SK-N-SH (cell line): ENCODE results near the gene TM7SF3. TPM values are rescaled to one million over a fixed set of nuclear protein-coding genes. Genes with fewer than 3 reads are reported as not detected.

Experiments
- CTCF ChIA-PET: fragments of 300-600, 350-600 bp; formaldehyde crosslinking; extraction: SDS; loops from one replicate; lab custom pipeline; 2021; lab: Yijun Ruan, JAX
- POLR2A ChIA-PET: fragments of 350-600 bp; sonication (Branson Sonifier 250); formaldehyde crosslinking; extraction: SDS; loops from one replicate; lab custom pipeline; 2020; ENCODE audit warnings: antibody characterized with exemption, inconsistent platforms; lab: Yijun Ruan, JAX
- DNase-seq: peaks from one replicate; pipeline ENCODE4 v3.0.0; 2012
- H2AFZ ChIP-seq: fragments of 200-600 bp; sonication (generic); 2 replicates; pipeline ENCODE4 v1.8.1; 2016; ENCODE audit warnings: antibody characterized with exemption, mild to moderate bottlenecking, low read depth
- H3F3A ChIP-seq: fragments of 200-600 bp; sonication (generic); replicated peaks from 2 replicates; pipeline ENCODE3; 2016; ENCODE audit warnings: antibody characterized with exemption, mild to moderate bottlenecking; ENCODE audit not compliant: insufficient read depth
- H3K27ac ChIP-seq, 2 experiments: fragments of 200-500 bp in 1 of 2; fragments of 200-600 bp in 1 of 2; sonication (Bioruptor generic) in 1 of 2; sonication (generic), shearing (Covaris generic) in 1 of 2; 2 replicates each; pipeline versions ENCODE4 v1.5.1 to v1.6.1; 2014 to 2016; ENCODE audit warnings: low read depth in 2 of 2, inconsistent platforms in 1 of 2, low read length in 1 of 2, mild to moderate bottlenecking in 1 of 2, mixed read lengths in 1 of 2
- H3K27me3 ChIP-seq: fragments of 200-600 bp; sonication (generic), shearing (Covaris generic); 2 replicates; pipeline ENCODE4 v1.6.1; 2016; ENCODE audit warnings: mixed run types; ENCODE audit not compliant: insufficient read depth
- H3K36me3 ChIP-seq, 2 experiments: fragments of 200-500 bp in 1 of 2; fragments of 200-600 bp in 1 of 2; sonication (Bioruptor generic) in 1 of 2; sonication (generic) in 1 of 2; replicated peaks in 1 of 2; 2 replicates each; pipeline versions ENCODE3 to v1.5.1; 2014 to 2016; ENCODE audit warnings: low read length in 1 of 2, mild to moderate bottlenecking in 1 of 2; ENCODE audit not compliant: insufficient read depth in 2 of 2, control insufficient read depth in 1 of 2
- H3K4me1 ChIP-seq, 2 experiments: fragments of 200-500 bp in 1 of 2; fragments of 200-600 bp in 1 of 2; sonication (Bioruptor generic) in 1 of 2; sonication (generic), shearing (Covaris generic) in 1 of 2; 2 replicates each; pipeline versions ENCODE4 v1.5.1 to v1.6.1; 2014 to 2016; ENCODE audit warnings: low read depth in 1 of 2, low read length in 1 of 2, mixed run types in 1 of 2; ENCODE audit not compliant: insufficient read depth in 2 of 2, control insufficient read depth in 1 of 2
- H3K4me2 ChIP-seq: fragments of 200-600 bp; sonication (generic), shearing (Covaris generic); 2 replicates; pipeline ENCODE4 v1.6.1; 2017; ENCODE audit warnings: mixed run types
- H3K4me3 ChIP-seq, 2 experiments: fragments of 200-500 bp in 1 of 2; fragments of 200-600 bp in 1 of 2; sonication (Bioruptor generic) in 1 of 2; sonication (generic), shearing (Covaris generic) in 1 of 2; 2 replicates each; pipeline versions ENCODE4 v1.5.1 to v1.8.1; 2014 to 2016; ENCODE audit warnings: low read depth in 2 of 2, inconsistent platforms in 1 of 2, low read length in 1 of 2, mild to moderate bottlenecking in 1 of 2, mixed read lengths in 1 of 2, moderate library complexity in 1 of 2
- H3K79me2 ChIP-seq: fragments of 200-600 bp; sonication (generic); 2 replicates; pipeline ENCODE4 v1.8.1; 2017; ENCODE audit warnings: mild to moderate bottlenecking; ENCODE audit not compliant: insufficient read depth
- H3K9ac ChIP-seq: fragments of 200-600 bp; sonication (generic); 2 replicates; pipeline ENCODE4 v1.6.1; 2017; ENCODE audit warnings: mixed run types
- H3K9me2 ChIP-seq: fragments of 200-600 bp; sonication (generic); 2 replicates; pipeline ENCODE4 v1.6.1; 2017; ENCODE audit warnings: mixed run types
- H3K9me3 ChIP-seq: fragments of 200-600 bp; sonication (generic); 2 replicates; pipeline ENCODE4 v1.6.1; 2017; ENCODE audit warnings: mixed run types, mild to moderate bottlenecking, moderate library complexity
- H4K20me1 ChIP-seq: fragments of 200-600 bp; sonication (generic); 2 replicates; pipeline ENCODE4 v1.6.1; 2017; ENCODE audit warnings: mild to moderate bottlenecking, mixed run types; ENCODE audit not compliant: insufficient read depth
- CHD2 ChIP-seq: fragments of 150-350 bp; IDR thresholded peaks from 2 replicates; pipeline ENCODE4 v1.6.1; 2018; ENCODE audit warnings: low read length; ENCODE audit not compliant: partially characterized antibody
- EP300 ChIP-seq, 2 experiments: IDR thresholded peaks; 2 replicates each; pipeline versions ENCODE4 v1.4.0 to v1.6.1; 2012; ENCODE audit warnings: borderline replicate concordance in 1 of 2, low read depth in 1 of 2, low read length in 1 of 2
- EZH2phosphoT487 ChIP-seq: fragments of 200-600 bp; sonication (generic); IDR thresholded peaks from 2 replicates; pipeline ENCODE4 v1.6.1; 2017; ENCODE audit warnings: low read depth, mixed run types, mild to moderate bottlenecking, antibody characterized with exemption, moderate library complexity, borderline replicate concordance
- FOSL2 ChIP-seq: IDR thresholded peaks from 2 replicates; pipeline ENCODE4 v1.4.0; 2012; ENCODE audit warnings: low read depth, mild to moderate bottlenecking, moderate library complexity, borderline replicate concordance
- FOXM1 ChIP-seq: IDR thresholded peaks from 2 replicates; pipeline ENCODE4 v1.4.0; 2012; ENCODE audit warnings: low read depth, mild to moderate bottlenecking
- GABPA ChIP-seq: IDR thresholded peaks from 2 replicates; pipeline ENCODE4 v1.4.0; 2012; ENCODE audit warnings: low read depth, mild to moderate bottlenecking
- GATA2 ChIP-seq: sonication (generic); formaldehyde crosslinking; IDR thresholded peaks from 2 replicates; pipeline ENCODE4 v1.5.0; 2020; ENCODE audit warnings: mild to moderate bottlenecking, missing genetic modification reagents
- JUND ChIP-seq: IDR thresholded peaks from 2 replicates; pipeline ENCODE4 v1.4.0; 2012
- MEF2A ChIP-seq: IDR thresholded peaks from 2 replicates; pipeline ENCODE4 v1.4.0; 2012; ENCODE audit warnings: low read depth, borderline replicate concordance
- MXI1 ChIP-seq: IDR thresholded peaks from 2 replicates; pipeline ENCODE4 v1.6.1; 2012; ENCODE audit warnings: mild to moderate bottlenecking, low read depth, low read length, improper control_type of control experiment
- NFIC ChIP-seq: IDR thresholded peaks from 2 replicates; pipeline ENCODE4 v1.4.0; 2012; ENCODE audit warnings: borderline replicate concordance
- NRF1 ChIP-seq: IDR thresholded peaks from 2 replicates; pipeline ENCODE4 v1.6.1; 2012; ENCODE audit warnings: low read depth, mild to moderate bottlenecking, low read length
- RAD21 ChIP-seq: IDR thresholded peaks from 2 replicates; pipeline ENCODE4 v1.6.1; 2012; ENCODE audit warnings: mild to moderate bottlenecking, low read length
- SIN3A ChIP-seq: IDR thresholded peaks from 2 replicates; pipeline ENCODE4 v1.6.1; 2012; ENCODE audit warnings: low read depth, mild to moderate bottlenecking, low read length, moderate library complexity, borderline replicate concordance
- TCF12 ChIP-seq: IDR thresholded peaks from 2 replicates; pipeline ENCODE4 v1.4.0; 2012
- WGBS: methylation state at CpG from one replicate; pipeline ENCODE4 v1.1.6; 2017; ENCODE audit warnings: low lambda C conversion rate; 5-methylcytosine and 5-hydroxymethylcytosine counted together
- polyA plus RNA-seq, 3 experiments: library from polyadenylated mRNA; depleted of rRNA; stranded (reverse); fragments of >200 nt; gene quantifications; 2 replicates each; pipeline ENCODE4 v1.2.3, GENCODE V29; 2012
- TF ChIP-seq, protein P1 (sequence below): fragments of 200-600 bp; sonication (generic); IDR thresholded peaks from 2 replicates; pipeline ENCODE4 v1.6.1; 2017; ENCODE audit warnings: antibody characterized with exemption, mild to moderate bottlenecking, moderate library complexity
- TF ChIP-seq, protein P2 (sequence below): fragments of 150-350 bp; IDR thresholded peaks from 2 replicates; pipeline ENCODE4 v1.6.1; 2016; ENCODE audit warnings: mild to moderate bottlenecking, low read depth, low read length
- TF ChIP-seq, protein P3 (sequence below): IDR thresholded peaks from 2 replicates; pipeline ENCODE4 v1.6.1; 2012; ENCODE audit warnings: mild to moderate bottlenecking, low read depth, low read length, moderate library complexity

TM7SF3 gene
- polyA plus RNA-seq, 1 of the 3 experiments (the other 2 are of a cell fraction) = 72.1 TPM

DNA sequence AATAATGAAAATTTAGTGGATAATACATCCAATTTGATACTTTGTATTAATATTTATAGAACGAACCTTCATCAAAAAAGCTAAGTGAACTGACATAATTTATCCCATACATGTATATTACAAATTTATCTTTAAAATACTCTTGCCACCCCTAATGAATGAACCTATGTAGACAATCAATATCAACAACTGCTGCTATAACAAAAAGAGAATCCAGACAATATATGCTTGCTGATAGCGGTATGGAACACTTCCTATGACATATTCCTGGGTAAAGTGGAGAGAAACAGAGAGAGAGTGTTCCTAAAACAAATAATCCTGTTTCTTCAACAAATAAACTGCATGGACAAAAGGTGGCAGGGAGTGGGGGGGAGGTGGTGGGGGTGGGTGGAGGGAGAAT, 31.3 kb downstream of the TM7SF3 start:
- no peak overlapping the region for H3K4me2 ChIP-seq
- no peak overlapping the region for H3K9ac ChIP-seq
- H3K4me1 ChIP-seq = no peaks in the 10 kb centered on the region; a peak in 1 of 4 replicates
- POLR2A ChIA-PET = no interaction called here
- H3K27me3 ChIP-seq = no peaks in the 10 kb centered on the region
- H3K27ac ChIP-seq = no peak overlapping the region
- 96% methylated on average over 2 of the region's 2 CpGs for WGBS
- H3K9me2 ChIP-seq = no peaks in the 10 kb centered on the region
- H4K20me1 ChIP-seq = 0 out of 2 replicates have a peak, but pooled peaks cover 3% of the 10 kb centered on the region
- no peak for TF ChIP-seq CHD2
- TF ChIP-seq SIN3A = no peak
- TF ChIP-seq, protein P1, sequence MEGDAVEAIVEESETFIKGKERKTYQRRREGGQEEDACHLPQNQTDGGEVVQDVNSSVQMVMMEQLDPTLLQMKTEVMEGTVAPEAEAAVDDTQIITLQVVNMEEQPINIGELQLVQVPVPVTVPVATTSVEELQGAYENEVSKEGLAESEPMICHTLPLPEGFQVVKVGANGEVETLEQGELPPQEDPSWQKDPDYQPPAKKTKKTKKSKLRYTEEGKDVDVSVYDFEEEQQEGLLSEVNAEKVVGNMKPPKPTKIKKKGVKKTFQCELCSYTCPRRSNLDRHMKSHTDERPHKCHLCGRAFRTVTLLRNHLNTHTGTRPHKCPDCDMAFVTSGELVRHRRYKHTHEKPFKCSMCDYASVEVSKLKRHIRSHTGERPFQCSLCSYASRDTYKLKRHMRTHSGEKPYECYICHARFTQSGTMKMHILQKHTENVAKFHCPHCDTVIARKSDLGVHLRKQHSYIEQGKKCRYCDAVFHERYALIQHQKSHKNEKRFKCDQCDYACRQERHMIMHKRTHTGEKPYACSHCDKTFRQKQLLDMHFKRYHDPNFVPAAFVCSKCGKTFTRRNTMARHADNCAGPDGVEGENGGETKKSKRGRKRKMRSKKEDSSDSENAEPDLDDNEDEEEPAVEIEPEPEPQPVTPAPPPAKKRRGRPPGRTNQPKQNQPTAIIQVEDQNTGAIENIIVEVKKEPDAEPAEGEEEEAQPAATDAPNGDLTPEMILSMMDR = no peak
- TF ChIP-seq, all 33 proteins: peak for 0
- Histone ChIP-seq H3K4me3 (no peak overlapping the region), H3F3A (peaks cover 3% of the 10 kb centered on the region), H3K36me3 (peaks cover 25 to 31% of the 10 kb centered on the region in 2 experiments), H3K9me3 (no peaks in the 10 kb centered on the region), H2AFZ (no peak overlapping the region), H3K79me2 (no peaks in the 10 kb centered on the region; the same call in 1 of the 2 replicates)
- CTCF ChIA-PET = interaction anchor here (2.7 kb wide), 1 partner anchor 31 kb away, joined by 8 read pairs; the partner anchor contains the start of gene TM7SF3
- no peak for DNase-seq

DNA sequence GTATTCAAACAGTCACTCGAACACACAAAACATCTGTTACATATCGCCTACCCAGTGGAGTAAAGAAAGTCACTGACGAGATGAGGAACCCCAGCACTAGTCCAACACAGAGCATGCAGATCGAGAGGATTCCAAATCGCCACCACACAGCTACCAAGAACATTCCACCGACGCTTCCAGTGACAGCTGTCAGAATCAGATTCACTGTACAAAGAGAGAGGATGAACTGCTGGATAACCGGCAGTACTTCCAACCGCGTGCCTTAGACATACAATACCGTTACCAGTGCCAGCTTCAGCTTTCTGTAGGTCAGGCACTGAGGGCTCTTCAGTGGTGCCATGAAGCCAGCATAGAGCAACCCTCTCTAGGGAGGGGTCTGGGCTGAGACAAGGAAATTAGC, 34.5 kb downstream of the TM7SF3 start:
- no peak overlapping the region for H2AFZ ChIP-seq
- peaks cover 3% of the 10 kb centered on the region for H3F3A ChIP-seq
- H3K79me2 ChIP-seq = no peaks in the 10 kb centered on the region
- peaks cover 35 to 54% of the 10 kb centered on the region in 2 experiments for H3K36me3 ChIP-seq
- H3K9ac ChIP-seq = no peak overlapping the region
- no peaks in the 10 kb centered on the region for H3K9me3 ChIP-seq
- ChIA-PET CTCF (interaction anchor here (1.7 kb wide), 1 partner anchor 10 kb away, joined by 5 read pairs; no protein-coding TSS in a partner anchor), POLR2A (no interaction called here)
- H4K20me1 ChIP-seq = 0 out of 2 replicates have a peak, but pooled peaks cover 3% of the 10 kb centered on the region
- H3K27ac ChIP-seq = no peak overlapping the region
- no peaks in the 10 kb centered on the region for H3K27me3 ChIP-seq
- no peak for DNase-seq
- no peak overlapping the region for H3K4me3 ChIP-seq
- WGBS = 94% methylated on average over 11 of the region's 11 CpGs
- H3K9me2 ChIP-seq = no peaks in the 10 kb centered on the region
- no peak overlapping the region for H3K4me2 ChIP-seq
- no peaks in the 10 kb centered on the region; a peak in 1 of 4 replicates for H3K4me1 ChIP-seq
- TF ChIP-seq SIN3A (no peak), FOSL2 (no peak), NRF1 (no peak), JUND (no peak), GABPA (no peak), RAD21 (no peak), MEF2A (no peak), EP300 (IDR thresholded peaks at IDR 0.05; ENCODE audit: borderline replicate concordance in 1 of 2, low read depth in 1 of 2, low read length in 1 of 2) (no peak), GATA2 (CRISPR knock-in tag) (no peak), EZH2phosphoT487 (no peak), NFIC (no peak), MXI1 (no peak), TCF12 (no peak), FOXM1 (no peak)
- TF ChIP-seq, protein P2, sequence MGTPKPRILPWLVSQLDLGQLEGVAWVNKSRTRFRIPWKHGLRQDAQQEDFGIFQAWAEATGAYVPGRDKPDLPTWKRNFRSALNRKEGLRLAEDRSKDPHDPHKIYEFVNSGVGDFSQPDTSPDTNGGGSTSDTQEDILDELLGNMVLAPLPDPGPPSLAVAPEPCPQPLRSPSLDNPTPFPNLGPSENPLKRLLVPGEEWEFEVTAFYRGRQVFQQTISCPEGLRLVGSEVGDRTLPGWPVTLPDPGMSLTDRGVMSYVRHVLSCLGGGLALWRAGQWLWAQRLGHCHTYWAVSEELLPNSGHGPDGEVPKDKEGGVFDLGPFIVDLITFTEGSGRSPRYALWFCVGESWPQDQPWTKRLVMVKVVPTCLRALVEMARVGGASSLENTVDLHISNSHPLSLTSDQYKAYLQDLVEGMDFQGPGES = no peak
- TF ChIP-seq, protein P1 = no peak
- TF ChIP-seq, protein P3, sequence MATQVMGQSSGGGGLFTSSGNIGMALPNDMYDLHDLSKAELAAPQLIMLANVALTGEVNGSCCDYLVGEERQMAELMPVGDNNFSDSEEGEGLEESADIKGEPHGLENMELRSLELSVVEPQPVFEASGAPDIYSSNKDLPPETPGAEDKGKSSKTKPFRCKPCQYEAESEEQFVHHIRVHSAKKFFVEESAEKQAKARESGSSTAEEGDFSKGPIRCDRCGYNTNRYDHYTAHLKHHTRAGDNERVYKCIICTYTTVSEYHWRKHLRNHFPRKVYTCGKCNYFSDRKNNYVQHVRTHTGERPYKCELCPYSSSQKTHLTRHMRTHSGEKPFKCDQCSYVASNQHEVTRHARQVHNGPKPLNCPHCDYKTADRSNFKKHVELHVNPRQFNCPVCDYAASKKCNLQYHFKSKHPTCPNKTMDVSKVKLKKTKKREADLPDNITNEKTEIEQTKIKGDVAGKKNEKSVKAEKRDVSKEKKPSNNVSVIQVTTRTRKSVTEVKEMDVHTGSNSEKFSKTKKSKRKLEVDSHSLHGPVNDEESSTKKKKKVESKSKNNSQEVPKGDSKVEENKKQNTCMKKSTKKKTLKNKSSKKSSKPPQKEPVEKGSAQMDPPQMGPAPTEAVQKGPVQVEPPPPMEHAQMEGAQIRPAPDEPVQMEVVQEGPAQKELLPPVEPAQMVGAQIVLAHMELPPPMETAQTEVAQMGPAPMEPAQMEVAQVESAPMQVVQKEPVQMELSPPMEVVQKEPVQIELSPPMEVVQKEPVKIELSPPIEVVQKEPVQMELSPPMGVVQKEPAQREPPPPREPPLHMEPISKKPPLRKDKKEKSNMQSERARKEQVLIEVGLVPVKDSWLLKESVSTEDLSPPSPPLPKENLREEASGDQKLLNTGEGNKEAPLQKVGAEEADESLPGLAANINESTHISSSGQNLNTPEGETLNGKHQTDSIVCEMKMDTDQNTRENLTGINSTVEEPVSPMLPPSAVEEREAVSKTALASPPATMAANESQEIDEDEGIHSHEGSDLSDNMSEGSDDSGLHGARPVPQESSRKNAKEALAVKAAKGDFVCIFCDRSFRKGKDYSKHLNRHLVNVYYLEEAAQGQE = no peak
